ENCODE data around the gene BCCIP.

The BCCIP gene

GRCh38 chr10:125822878-125823662, at the start of gene BCCIP, which contains the start of gene UROS:
Gene BCCIP, plus strand, starts transcription at chr10:125823546. Its CDS starts 12 bp downstream, at chr10:125823558.
Gene UROS, minus strand, starts transcription at chr10:125823258. Its CDS starts 6,759 bp downstream, at chr10:125816499.
- Histone ChIP-seq H3K9ac (ENCODE audit: low read length) (peak within 1 kb of the TSS; percentile 64), H3K4me1 (ENCODE audit: control insufficient read depth, insufficient read depth, low read length) (peaks cover 12% of the 10 kb centered on the region), H3K27me3 (ENCODE audit: control insufficient read depth, insufficient read depth, low read length) (no peaks in the 10 kb centered on the region), H3K36me3 (ENCODE audit: control insufficient read depth, insufficient read depth, low read length) (peaks cover 2% of the 10 kb centered on the region), H3K4me3 (ENCODE audit: low read length) (peak within 1 kb of the TSS; percentile 99), H3K27ac (ENCODE audit: low read depth, low read length) (peak within 1 kb of the TSS; percentile 91)

- Histone ChIP-seq H3K4me3 (ENCODE audit: low read length) (no peak overlapping the region), H3K9ac (ENCODE audit: low read length) (no peak overlapping the region), H3K4me1 (ENCODE audit: control insufficient read depth, insufficient read depth, low read length) (peaks cover 4% of the 10 kb centered on the region), H3K27me3 (ENCODE audit: control insufficient read depth, insufficient read depth, low read length) (no peaks in the 10 kb centered on the region), H3K36me3 (ENCODE audit: control insufficient read depth, insufficient read depth, low read length) (no peaks in the 10 kb centered on the region), H3K27ac (ENCODE audit: low read depth, low read length) (no peak overlapping the region)
Measured at GRCh38 chr10:125773687-125774543, 49.4 kb upstream of the BCCIP start.

- H3K27ac ChIP-seq (ENCODE audit: low read depth, low read length): no peak overlapping the region
- H3K4me3 ChIP-seq (ENCODE audit: low read length): no peak overlapping the region
- no peaks in the 10 kb centered on the region for H3K4me1 ChIP-seq (ENCODE audit: control insufficient read depth, insufficient read depth, low read length)
- no peak overlapping the region for H3K9ac ChIP-seq (ENCODE audit: low read length)
- no peaks in the 10 kb centered on the region for H3K36me3 ChIP-seq (ENCODE audit: control insufficient read depth, insufficient read depth, low read length)
- no peaks in the 10 kb centered on the region for H3K27me3 ChIP-seq (ENCODE audit: control insufficient read depth, insufficient read depth, low read length)
Measured at GRCh38 chr10:125774581-125775191, 48.7 kb upstream of the BCCIP start.

GRCh38 chr10:125775491-125776106, 47.7 kb upstream of the BCCIP start, which contains the start of gene MMP21:
Gene MMP21, minus strand, starts transcription at chr10:125775821. Its CDS starts 0 bp downstream, at chr10:125775821.
- H3K4me3 ChIP-seq (ENCODE audit: low read length): no peak within 1 kb of the TSS
- H3K27ac ChIP-seq (ENCODE audit: low read depth, low read length): no peak within 1 kb of the TSS
- H3K9ac ChIP-seq (ENCODE audit: low read length): no peak within 1 kb of the TSS
- no peaks in the 10 kb centered on the region for H3K36me3 ChIP-seq (ENCODE audit: control insufficient read depth, insufficient read depth, low read length)
- H3K4me1 ChIP-seq (ENCODE audit: control insufficient read depth, insufficient read depth, low read length): no peaks in the 10 kb centered on the region
- H3K27me3 ChIP-seq (ENCODE audit: control insufficient read depth, insufficient read depth, low read length): no peaks in the 10 kb centered on the region

GRCh38 chr10:125777806-125778205, 45.5 kb upstream of the BCCIP start:
- no peaks in the 10 kb centered on the region for H3K27me3 ChIP-seq (ENCODE audit: control insufficient read depth, insufficient read depth, low read length)
- H3K27ac ChIP-seq (ENCODE audit: low read depth, low read length): no peak overlapping the region
- H3K4me1 ChIP-seq (ENCODE audit: control insufficient read depth, insufficient read depth, low read length): no peaks in the 10 kb centered on the region
- H3K9ac ChIP-seq (ENCODE audit: low read length): no peak overlapping the region
- H3K36me3 ChIP-seq (ENCODE audit: control insufficient read depth, insufficient read depth, low read length): no peaks in the 10 kb centered on the region
- no peak overlapping the region for H3K4me3 ChIP-seq (ENCODE audit: low read length)

- Histone ChIP-seq H3K4me1 (ENCODE audit: control insufficient read depth, insufficient read depth, low read length) (no peaks in the 10 kb centered on the region), H3K36me3 (ENCODE audit: control insufficient read depth, insufficient read depth, low read length) (no peaks in the 10 kb centered on the region), H3K9ac (ENCODE audit: low read length) (no peak overlapping the region), H3K27me3 (ENCODE audit: control insufficient read depth, insufficient read depth, low read length) (no peaks in the 10 kb centered on the region), H3K4me3 (ENCODE audit: low read length) (no peak overlapping the region), H3K27ac (ENCODE audit: low read depth, low read length) (no peak overlapping the region)
Measured at GRCh38 chr10:125778556-125778955, 44.8 kb upstream of the BCCIP start.

GRCh38 chr10:125779403-125780327, 43.7 kb upstream of the BCCIP start:
- Histone ChIP-seq H3K9ac (ENCODE audit: low read length) (no peak overlapping the region), H3K4me1 (ENCODE audit: control insufficient read depth, insufficient read depth, low read length) (no peaks in the 10 kb centered on the region), H3K4me3 (ENCODE audit: low read length) (no peak overlapping the region), H3K27me3 (ENCODE audit: control insufficient read depth, insufficient read depth, low read length) (no peaks in the 10 kb centered on the region), H3K36me3 (ENCODE audit: control insufficient read depth, insufficient read depth, low read length) (no peaks in the 10 kb centered on the region), H3K27ac (ENCODE audit: low read depth, low read length) (no peak overlapping the region)

- no peaks in the 10 kb centered on the region for H3K4me1 ChIP-seq (ENCODE audit: control insufficient read depth, insufficient read depth, low read length)
- H3K27me3 ChIP-seq (ENCODE audit: control insufficient read depth, insufficient read depth, low read length): no peaks in the 10 kb centered on the region
- H3K9ac ChIP-seq (ENCODE audit: low read length): no peak overlapping the region
- no peak overlapping the region for H3K4me3 ChIP-seq (ENCODE audit: low read length)
- no peak overlapping the region for H3K27ac ChIP-seq (ENCODE audit: low read depth, low read length)
- no peaks in the 10 kb centered on the region for H3K36me3 ChIP-seq (ENCODE audit: control insufficient read depth, insufficient read depth, low read length)
Measured at GRCh38 chr10:125781374-125781773, 42.0 kb upstream of the BCCIP start.

- Histone ChIP-seq H3K27me3 (ENCODE audit: control insufficient read depth, insufficient read depth, low read length) (no peaks in the 10 kb centered on the region), H3K27ac (ENCODE audit: low read depth, low read length) (no peak overlapping the region), H3K9ac (ENCODE audit: low read length) (no peak overlapping the region), H3K36me3 (ENCODE audit: control insufficient read depth, insufficient read depth, low read length) (no peaks in the 10 kb centered on the region), H3K4me1 (ENCODE audit: control insufficient read depth, insufficient read depth, low read length) (no peaks in the 10 kb centered on the region), H3K4me3 (ENCODE audit: low read length) (no peak overlapping the region)
Measured at GRCh38 chr10:125782054-125782453, 41.3 kb upstream of the BCCIP start.

GRCh38 chr10:125782616-125783015, 40.7 kb upstream of the BCCIP start:
- Histone ChIP-seq H3K27ac (ENCODE audit: low read depth, low read length) (no peak overlapping the region), H3K4me3 (ENCODE audit: low read length) (no peak overlapping the region), H3K9ac (ENCODE audit: low read length) (no peak overlapping the region), H3K4me1 (ENCODE audit: control insufficient read depth, insufficient read depth, low read length) (no peaks in the 10 kb centered on the region), H3K27me3 (ENCODE audit: control insufficient read depth, insufficient read depth, low read length) (no peaks in the 10 kb centered on the region), H3K36me3 (ENCODE audit: control insufficient read depth, insufficient read depth, low read length) (no peaks in the 10 kb centered on the region)

- Histone ChIP-seq H3K4me3 (ENCODE audit: low read length) (no peak overlapping the region), H3K4me1 (ENCODE audit: control insufficient read depth, insufficient read depth, low read length) (no peaks in the 10 kb centered on the region), H3K27ac (ENCODE audit: low read depth, low read length) (no peak overlapping the region), H3K9ac (ENCODE audit: low read length) (no peak overlapping the region), H3K36me3 (ENCODE audit: control insufficient read depth, insufficient read depth, low read length) (no peaks in the 10 kb centered on the region), H3K27me3 (ENCODE audit: control insufficient read depth, insufficient read depth, low read length) (no peaks in the 10 kb centered on the region)
Measured at GRCh38 chr10:125783408-125783807, 39.9 kb upstream of the BCCIP start.

Data from rectal smooth muscle tissue (tissue), 1 donor.